HG03571 (cell line): ENCODE results near the gene ANKRD35.

ENCODE experiments used
- ATAC-seq: cut with Tn5 transposase; IDR thresholded peaks from one replicate; pipeline ENCODE4 v1.9.1; 2021; ENCODE audit not compliant: unreplicated experiment

The ANKRD35 gene

DNA sequence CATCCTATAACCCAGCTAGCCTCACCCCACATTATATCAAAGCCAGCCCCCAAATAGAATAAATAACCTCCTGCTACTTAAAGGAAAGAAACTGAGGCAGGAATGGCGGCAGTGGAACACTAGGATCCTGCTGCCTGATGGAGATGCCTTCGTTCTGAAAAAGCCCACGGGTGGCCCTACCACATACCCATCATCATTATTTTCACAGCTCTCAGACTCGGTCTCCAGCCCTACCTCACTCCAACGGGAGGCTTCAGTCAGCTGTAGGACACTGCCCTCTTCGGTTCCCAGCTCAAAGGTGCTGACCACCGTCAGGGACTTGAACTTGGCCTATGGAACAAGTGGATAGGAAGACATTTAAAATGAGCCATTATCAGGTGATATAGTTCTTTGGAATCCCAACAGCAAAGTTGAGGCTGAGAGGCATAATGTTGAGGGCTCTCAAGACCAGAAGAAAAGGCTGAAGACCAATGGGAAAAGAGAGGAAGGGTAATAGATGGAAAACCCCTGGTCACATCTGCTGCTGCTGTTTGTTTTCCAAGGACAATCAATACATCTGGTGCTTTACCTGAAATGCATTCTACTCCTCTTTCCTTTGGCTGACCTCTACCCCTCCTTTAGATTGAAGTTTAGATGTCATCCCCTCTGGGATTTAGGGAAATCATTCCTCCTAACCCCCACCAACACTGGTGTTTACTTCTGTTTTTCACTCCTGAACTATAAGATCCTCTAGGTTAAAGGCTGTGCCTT, 7.8 kb upstream of the ANKRD35 start:
- ATAC-seq = no peak

DNA sequence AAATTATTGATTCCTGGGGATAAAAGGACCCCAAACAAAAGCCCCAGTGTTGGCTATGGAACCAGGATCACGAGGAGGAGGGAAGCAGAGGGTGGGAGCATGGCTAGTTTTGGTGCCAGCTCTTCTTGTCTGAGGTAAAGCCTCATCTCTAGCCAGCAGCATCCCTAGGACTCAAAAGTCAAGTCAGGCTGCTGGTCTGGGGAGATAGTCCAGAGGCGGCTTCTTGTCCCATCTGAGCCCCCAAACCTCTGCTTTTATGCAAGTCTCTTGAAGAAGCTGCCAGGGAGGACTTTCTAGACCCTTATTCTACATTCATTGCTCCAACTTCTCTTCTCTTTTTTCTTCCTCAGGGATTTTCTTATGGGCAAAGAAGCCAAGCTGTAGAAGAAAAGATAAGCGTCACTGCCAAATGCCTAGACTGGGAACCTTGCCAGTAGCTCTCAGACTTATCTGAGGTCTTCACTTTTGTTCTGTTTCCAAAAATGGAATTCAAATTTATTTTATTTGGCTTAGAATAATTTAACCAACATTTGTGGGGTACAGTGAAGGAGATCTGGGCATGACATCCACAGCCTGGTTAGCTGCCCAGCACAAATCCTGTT, 6.9 kb upstream of the ANKRD35 start:
- no peak for ATAC-seq

DNA sequence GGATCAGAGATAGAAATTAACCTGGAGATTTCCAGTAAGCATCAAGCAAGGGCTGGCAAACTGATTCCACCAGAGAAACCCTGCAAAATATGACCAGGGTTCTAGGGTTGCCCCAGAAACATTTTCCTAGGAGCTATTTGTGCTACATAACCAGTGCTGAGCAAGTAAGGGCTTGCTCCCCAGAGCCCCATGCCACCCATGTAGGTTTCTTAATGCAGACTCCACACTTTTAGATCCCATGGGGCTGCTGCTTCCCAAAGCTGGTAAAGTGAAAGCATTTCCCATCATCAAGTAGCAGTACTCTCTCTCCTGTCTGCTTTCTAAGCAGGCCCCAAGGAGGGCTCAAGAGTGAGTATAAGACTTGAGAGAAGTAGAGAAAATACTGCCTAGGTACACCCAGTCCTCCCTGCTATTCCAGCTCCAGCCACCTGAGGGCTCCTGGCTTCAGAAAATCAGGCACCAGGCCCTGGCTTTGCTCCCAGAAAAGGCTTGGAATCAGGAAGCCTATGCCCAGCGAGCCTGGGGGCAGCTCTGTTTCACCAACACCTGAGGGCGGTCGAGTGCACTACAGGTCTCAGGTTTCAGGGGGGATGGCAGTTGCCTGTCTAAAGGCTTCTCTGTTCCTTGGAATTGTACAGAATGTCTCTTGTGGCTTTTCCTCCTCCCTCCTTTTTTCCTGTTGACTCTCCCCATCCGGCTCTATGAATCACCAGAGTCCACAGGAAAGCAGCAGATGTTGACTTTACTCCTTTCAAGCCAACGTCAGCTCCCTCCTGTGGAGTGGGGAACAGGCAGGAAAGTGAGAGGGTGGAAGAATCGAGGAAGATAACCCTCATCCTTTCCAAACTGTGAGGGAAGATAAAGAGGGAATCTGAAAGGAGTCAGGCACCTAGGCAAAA, 6.2 kb upstream of the ANKRD35 start:
- no peak for ATAC-seq

DNA sequence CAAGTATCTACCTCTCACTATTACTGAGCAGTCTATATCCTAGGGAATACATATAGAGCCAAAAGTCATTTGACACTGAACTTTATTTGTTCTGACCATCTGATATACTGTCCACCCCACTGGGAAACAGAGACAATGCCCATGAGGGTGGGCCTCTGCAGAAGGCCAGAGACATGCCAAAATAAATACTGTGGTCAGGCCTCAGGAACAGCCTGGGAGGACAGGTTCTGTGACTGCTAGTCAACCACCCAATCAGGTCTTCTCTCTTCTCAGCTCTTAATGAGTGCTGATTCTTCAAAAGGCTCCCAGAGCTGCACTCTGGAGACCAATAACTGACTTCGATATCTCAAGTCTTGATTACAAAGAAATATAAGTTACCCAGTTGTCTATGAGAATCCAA, 5.5 kb upstream of the ANKRD35 start:
- no peak for ATAC-seq

DNA sequence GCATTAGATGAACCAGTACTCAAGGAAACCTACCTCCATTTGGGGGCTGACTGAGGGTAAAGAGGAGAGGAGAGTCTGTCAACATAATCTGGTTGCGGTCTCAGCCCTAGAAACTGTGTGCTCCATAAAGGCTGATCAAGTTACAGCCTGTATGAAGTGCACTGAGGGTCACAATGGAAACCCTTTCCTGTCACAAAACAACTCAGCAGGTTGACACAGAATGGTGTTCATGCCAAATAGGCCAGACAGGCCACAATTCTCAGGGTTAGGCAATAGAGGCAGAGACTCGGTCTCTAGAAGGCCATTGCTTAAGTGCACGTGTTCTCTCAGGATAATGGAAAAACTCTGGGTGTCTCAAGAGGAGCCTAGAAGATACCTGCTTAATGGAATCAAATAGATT, 4.1 kb upstream of the ANKRD35 start:
- no peak for ATAC-seq

DNA sequence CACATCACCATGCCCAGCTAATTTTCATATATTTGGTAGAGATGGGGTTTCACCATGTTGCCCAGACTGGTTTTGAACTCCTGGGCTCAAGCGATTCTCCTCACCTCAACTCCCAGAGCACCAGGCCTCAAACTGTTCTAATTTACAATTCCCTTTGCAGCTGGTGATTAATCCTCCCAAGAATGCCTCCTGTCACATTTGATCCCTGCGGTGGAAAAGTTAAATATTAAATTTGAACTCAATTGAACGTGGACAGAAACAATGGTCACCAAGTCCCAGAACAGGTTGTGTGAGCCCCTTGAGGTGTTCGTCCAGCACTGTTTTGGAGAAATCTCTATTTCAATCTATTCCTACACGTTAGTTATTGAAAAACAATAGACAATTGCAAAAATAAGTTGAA, 2.0 kb upstream of the ANKRD35 start:
- ATAC-seq = no peak

DNA sequence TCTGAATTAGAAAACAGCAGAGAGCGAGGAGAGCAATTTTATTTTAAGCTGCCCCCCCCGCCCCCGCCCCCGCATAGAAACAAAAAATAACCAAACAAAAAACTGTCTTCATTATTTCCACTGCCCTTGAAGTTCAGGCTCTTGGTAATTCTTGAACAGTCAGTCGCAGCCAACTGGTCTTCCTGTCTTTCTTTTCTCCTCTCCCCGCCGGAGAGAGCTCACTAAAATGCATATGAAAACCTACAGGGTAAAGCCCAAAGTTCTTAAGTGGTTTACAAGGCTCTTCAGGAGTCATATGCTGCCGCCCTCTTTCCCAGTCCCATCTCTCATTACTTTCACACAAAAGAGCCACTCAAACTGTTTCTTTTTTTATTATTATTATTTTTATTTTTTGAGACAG, 1.1 kb upstream of the ANKRD35 start:
- no peak for ATAC-seq

DNA sequence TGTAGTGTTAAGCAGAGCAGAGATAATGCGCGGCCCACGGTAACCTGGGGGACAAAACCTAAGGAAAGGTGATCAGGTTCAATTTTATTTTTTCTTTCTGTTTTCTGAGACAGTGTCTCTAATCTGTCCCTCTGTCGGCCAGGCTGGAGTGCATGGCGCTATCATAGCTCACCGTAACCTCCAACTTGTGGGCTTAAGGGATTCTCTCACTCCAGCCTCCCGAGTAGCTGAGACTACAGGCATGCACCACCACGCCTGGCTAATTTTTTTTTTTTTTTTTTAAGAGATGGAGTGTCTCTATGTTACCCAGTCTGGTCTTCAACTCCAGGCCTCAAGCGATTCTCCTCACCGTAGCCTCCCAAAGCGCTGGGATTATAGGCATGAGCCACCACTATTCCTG, 724 bp upstream of the ANKRD35 start:
- no peak for ATAC-seq

DNA sequence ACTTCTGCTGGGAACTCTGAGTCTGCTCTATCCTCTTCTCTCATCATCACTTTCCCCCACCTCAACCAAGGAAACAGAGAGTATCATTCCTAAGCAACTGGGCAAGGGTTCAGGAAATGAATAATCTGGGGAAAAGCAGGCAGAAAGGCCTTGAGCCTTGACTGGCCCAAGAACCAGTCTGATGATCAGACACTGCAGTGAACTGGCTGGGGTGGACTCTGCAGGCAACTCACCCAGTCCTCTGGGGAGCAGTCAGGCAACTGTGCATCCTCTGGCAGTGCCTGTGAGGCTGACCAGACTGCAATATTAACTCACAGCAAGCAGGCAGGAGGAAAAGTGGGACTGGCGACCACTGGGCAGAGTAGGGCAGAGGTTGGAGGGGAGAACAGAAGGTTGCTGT, 991 bp downstream of the ANKRD35 start:
- no peak for ATAC-seq

DNA sequence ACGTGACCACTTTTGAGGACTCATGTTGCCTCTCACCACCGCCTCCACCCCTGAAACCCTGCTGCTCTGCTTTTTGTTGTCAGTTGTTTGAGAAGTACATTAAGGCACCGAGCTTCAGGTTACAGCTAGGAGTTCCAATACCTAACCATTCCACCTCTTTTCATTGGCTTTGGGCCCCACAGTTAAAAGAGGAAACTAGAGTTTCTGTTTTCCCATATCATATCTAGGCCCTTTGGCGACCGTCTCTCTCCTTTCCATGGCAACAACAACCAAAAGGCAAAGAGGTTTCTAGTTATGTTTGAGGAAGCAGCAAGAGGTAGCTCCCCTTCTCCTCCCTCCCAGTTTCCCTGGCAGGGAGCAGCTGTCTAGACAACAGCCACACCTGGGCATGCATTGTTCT, 5.9 kb downstream of the ANKRD35 start:
- no peak for ATAC-seq

DNA sequence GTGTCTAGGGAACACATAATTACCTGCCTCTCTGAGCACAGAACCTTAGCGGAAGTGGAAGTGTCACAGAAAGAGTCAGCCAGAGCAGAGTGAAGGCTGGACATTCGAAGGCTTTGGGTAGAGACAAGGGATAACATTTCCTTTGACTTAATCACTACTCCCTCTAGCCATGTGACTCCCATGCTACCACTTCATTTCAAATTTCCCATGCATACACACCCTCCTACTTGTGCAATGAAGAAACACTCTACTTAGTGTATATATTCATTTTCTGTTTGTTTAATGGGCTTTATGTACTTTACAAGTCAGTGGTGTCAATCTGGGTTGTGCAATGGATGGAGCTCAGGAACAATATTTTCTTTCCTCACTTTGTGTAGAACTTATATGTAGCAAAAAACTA, 6.9 kb downstream of the ANKRD35 start:
- no peak for ATAC-seq

DNA sequence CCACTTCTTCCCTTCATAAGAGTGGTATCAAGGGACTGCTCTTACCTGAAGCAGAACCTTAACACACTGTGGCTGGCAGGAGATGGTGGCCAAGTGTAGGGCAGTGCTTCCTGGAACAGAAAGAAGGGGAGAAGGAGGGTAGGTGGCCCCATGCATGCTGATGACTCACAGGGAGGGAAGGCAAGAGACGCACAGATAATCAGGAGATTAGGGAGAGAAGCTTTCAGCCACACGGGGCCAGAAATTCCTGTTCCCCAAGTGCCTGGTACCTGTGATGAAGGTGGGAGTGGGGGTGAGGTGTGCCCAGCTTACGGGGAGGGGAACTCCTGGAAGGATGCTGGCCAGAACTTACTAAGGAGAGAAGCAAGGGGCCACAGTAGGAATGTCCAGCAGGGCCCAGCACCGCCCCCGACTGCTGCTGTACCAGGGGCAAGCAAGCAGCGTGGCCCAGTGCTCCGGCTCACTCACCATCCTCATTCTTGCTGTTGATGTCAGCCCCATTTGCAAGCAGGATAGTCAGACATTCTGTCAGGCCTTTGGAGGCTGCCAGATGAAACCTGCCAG, 7.7 kb downstream of the ANKRD35 start:
- no peak for ATAC-seq

DNA sequence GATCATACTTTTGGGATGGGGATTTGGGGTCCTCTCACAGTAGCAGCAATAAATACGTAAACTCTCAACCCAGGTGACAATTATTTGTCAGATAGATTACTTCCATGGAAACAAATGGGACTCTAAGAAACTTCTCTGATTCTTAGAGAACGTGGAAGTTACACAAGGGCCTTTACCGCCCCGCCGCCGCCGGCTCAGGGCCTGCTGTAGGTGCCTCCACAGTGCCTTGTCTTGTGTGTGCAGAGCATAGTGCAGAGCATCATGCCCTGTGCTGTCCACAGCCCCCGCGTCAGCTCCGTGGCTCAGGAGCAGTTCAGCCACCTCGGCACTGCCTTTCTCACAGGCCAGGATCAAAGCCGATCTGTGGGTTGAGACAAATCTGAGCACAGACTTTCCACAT, 11.0 kb downstream of the ANKRD35 start:
- no peak for ATAC-seq

DNA sequence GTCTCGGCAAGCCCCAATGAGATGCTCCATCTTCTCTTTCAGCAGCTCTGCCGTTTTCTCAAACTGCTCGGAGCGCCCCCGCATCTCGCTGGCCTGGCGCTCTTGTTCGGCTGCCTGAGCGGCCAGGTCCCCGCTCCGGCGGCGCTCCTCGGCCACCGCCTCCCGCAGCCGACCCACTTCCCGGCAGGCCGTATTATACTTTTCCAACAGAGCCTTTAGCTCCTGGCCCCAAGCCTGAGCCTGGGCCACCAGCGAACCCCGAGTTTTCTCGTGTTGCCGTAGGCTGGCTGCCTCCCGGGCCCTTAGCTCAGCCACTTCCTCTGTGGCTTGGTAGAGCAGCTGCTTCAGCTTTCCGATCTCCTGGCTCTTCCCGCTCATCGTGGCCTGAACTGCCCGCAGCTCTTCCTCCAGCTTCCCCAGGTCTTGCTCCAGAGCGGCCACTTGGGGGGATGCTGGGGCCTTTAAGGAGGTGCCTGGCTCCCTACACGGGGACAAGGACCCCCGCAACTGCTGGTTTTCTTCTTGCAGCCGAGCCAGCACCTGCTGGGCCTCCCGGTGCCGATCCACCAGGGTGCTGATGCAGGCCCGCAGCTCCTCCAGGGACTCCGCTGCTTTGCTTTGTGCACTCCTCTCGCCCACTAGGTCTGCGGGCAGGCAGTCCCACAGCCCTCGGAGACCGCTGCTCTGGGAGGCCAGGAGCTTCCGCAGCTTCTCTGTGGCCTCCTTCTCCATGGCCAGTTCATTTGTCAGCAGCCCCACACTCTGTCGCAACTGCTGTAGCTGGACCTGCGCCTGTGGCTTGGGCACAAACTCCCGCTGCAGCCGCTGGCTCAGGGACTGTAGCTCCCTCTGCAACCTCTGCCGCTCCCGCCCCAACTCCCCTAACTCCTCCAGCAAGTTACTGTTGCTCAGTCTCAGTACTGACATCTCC, 13.4 kb downstream of the ANKRD35 start:
- no peak for ATAC-seq

DNA sequence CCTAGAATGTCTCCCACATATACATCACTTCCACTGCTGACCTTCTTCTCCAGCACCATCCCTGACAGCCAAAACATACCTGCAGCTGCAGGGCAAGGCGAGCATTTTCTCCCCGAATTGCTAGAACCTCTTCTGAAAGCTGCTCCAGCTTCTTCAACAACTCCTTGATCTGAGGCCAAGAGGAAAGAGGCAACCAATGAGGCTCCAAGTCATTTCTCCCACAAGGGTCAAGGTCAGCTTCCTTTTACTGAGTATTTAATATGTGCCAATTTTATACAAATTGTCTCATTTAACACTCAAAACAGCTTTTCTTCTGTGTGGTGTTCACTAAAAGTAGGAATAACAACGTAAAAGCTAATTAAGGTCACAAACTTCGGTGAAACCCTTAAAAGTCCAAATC, 17.4 kb downstream of the ANKRD35 start:
- no peak for ATAC-seq

DNA sequence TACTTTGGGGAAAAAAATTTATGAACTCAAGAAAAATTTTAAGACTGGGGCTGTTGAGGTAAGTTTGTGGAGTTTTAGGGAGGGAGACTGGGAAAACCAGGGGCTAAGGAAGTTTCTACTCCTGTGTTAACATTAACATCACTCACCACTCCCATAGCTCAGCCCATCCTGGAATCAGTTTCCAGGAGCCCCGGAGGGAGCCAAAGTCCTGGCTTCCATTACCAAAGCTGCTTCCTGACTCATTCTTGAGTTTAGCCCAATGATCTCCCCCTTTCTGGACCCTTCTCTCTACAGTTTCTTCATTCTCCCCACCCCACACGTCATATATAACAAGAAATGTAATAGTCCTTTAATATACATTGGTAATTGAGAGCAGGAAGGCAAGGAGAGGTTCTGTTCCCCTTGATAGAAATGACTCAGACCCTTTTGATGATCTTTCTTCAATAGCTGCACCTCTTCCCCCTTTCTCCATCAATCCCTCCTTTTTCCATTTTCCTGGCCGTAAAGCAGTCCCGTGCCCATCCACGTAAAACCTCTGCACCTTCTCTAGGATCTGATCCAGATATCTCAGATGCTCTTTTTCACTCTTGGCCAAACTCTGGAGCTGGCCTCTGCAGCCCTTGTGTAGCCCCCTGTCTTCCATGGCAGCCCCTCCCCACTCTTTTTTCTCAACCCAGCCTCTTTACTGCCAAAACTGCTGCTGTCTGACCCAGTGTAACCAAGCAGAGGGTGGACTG, 22.2 kb downstream of the ANKRD35 start:
- no peak for ATAC-seq

DNA sequence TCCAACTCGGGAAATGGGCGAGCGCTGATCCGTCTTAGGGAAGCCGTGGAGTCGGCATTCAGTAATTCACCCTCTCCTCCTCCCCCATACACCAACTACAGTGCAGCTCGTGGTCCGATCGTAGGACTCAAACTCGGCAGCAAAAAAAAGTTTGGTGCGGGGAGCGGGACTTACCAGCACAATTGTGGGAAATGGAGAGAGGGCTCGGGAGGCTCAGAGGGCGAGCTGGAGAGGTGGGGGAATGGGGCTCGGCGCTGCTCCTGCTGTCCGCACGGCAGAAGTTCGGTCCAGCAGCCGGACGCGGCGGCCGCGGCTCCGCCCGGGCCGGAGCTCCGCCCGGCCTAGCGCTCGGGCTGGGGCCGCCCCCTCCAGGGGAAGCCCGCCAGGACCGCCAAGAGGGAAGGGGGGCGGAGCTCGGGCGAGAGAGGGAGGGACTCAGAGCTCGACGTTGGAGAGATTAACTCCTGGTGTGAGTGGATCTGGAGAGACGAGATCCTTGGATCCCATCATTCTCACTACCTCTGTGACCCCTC, 26.1 kb downstream of the ANKRD35 start:
- ATAC-seq = peak; percentile 56

DNA sequence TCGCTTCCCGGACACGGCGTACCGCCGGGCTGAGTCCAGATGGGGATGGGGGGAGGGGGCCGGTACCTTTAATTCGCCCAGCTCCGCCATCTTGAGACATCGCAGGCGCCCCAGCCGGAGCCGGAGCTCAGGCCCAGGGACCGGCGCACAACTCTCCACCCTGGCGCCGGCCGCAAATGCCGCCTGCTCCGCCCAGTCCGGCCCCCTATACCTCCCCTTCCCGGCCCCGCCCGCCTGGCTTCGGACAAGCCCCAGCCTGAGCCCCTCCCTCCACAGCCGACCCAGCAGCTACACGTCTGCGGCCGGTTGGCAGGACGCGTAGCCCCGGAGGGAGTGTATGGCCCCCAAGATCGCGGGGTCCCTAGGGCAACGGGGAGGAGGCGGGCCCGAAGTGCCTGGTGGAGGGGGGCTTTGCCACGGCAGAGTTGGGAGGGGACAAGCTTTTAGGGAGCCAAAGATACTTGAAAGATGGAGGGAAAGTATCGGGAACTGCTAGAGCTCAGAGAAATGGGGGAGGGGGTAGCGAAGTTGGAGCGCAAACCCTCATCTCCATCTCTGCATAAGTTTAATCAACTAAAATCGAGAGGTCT, 26.7 kb downstream of the ANKRD35 start, which contains the start of gene PIAS3:
PIAS3 (minus strand) TSS at position 181 of the 590 bp plus-strand sequence; CDS start at position 90, 91 bp downstream.
- ATAC-seq = peak; percentile 85
